C4-2B (cell line): ENCODE data around the gene CCSER1.

Source experiments
- CTCF ChIP-seq: fragments of 450-650 bp; conservative IDR thresholded peaks from 2 replicates; pipeline ENCODE4 v1.5.1; 2017; ENCODE audit warnings: mild to moderate bottlenecking
- ZFX ChIP-seq: fragments of 450-650 bp; IDR thresholded peaks from 2 replicates; pipeline ENCODE4 v1.6.1; 2017

GRCh38 chr4:91298156-91298700, 1171.0 kb downstream of the CCSER1 start:
- TF ChIP-seq CTCF, result no peak
- no peak for TF ChIP-seq ZFX
